ENCODE results near the gene SLC7A8.

The SLC7A8 gene

GRCh38 chr14:23093104-23093503 lies 90.4 kb downstream of the SLC7A8 start:
- no peak for DNase-seq

DNA sequence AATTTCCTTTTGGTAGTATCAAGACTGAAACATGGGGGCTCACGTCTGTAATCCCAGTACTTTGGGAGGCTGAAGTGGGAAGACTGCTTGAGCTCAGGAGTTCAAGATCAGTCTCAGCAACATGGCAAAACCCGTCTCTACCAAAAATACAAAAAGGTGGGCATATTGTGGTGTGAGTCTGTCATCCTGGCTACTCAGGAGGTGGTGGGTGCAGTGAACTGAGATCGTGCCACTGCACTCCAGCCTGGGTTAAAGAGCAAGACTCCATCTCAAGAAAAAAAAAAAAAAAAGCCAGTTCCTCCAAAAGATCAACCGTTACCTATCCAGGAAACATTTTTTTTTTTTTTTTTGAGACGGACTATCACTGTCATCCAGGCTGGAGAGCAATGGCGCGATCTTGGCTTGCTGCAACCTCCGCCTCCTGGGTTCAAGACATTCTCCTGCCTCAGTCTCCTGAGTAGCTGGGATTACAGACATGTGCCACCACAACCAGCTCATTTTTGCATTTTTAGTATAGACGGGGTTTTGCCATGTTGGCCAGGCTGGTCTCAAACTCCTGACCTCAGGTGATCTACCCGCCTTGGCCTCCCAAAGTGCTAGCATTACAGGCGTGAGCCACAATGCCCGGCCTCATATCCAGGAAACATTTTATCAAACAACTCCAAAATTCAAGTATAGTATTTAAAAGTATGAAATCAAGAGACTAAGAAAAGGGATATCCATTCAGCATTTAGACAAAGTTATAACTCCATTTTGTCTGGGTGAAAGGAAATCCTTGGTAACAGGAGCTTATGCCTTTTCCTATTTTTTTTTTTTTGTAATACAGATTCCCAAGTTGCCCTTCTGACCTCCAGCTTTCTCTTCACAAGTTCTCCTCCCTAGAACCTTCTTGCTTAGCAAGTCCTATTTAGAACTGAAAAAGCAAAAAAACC lies 91.9 kb downstream of the SLC7A8 start:
- no peak for DNase-seq

- DNase-seq = no peak
Measured at GRCh38 chr14:23090254-23090636, 93.2 kb downstream of the SLC7A8 start.

DNA sequence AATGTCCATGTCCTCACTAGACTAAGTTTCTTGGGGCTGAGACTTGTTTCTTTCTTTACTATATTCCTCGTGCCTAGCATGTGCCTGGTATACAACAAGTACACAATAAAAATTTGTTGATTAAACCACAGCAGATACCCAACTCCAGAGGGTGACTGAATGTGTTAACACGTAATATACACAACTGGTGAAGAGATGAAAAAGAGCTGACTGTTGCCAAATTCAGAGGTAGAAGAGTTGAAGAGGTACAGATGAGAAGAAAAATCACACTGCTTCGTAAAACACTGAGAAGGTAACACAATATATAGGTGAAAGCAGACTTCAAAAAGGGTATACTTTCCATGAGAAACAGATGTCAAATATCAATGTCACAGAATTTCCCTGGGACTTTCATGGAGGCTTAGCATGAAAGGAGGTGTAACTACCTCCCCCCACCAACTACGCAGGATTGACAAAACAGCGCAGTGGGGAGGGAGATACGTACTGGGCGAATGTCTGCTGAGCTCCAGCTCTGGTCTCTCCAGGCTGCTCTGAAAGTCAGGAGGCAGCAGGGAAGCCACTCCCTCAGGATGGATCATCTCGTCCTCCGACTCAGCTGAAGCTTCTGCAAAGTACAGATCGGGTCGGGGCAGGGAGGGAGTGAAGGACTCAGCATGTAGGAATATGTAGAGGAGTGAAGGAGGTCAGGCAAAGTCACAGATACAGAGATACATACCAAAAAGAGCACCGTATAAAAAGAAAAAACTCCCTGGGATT lies 93.8 kb downstream of the SLC7A8 start:
- DNase-seq = no peak

GRCh38 chr14:23086565-23086964 lies 96.9 kb downstream of the SLC7A8 start:
- DNase-seq = no peak

DNA sequence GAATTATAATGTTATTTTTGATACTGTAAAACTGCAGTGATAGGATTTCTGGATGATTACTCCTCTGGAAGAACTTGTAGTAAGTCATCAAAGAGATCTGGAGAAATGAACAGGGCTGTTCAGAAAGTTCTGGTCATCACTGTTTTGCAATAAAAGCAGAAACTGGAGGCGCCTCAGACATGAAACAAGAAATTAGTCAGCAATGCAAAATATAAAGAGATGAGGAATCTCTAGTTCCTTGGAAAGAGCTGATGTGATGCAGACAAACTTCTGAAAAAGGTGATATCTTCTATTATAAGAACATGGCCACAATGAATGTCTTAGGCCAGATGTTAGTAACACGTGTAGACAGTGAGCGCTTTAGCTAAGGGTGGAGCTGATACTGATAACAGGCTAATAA lies 98.0 kb downstream of the SLC7A8 start:
- no peak for DNase-seq

DNA sequence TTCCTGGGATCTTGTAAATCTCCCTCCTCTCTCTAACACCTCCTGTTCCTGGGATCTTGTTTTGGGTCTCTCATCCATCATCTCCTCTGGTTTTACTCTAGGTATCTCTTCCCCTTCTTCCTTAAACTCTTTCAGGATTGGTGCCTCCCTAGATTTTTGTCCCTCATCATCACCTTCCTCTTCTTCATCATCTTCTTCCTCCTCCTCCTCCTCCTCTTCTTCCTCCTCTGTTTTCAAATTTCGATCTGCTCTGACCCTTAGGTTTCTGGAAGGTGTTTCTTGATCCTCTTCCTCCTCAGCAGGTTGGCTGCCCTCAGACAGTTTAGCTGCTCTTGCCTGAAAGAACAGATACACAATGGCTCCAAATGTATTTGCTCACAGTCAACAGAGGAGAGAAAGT lies 103.0 kb downstream of the SLC7A8 start:
- no peak for DNase-seq

DNA sequence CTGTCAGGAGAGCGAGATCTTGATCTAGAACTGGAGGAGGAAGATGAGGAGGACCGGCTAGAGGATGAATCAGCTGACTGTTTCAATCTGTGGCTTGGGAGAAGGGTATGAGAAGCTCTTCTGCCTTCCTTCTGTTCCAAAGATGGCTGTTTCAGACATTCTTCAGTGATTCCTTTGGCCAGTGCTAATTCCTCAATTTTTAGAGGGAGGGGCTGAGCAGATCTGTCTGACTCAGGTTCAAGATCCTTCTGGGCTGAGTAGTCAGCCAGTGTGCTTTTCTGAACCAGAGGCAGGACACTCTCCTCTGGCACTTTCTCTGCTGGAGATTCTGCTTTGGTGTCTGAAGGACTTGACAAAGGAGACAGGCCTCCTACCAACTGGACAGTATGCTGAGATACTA lies 103.7 kb downstream of the SLC7A8 start:
- no peak for DNase-seq

GRCh38 chr14:23078692-23079116 lies 104.8 kb downstream of the SLC7A8 start:
- DNase-seq = no peak

- DNase-seq = no peak
Measured at GRCh38 chr14:23077962-23078361, 105.5 kb downstream of the SLC7A8 start.

DNA sequence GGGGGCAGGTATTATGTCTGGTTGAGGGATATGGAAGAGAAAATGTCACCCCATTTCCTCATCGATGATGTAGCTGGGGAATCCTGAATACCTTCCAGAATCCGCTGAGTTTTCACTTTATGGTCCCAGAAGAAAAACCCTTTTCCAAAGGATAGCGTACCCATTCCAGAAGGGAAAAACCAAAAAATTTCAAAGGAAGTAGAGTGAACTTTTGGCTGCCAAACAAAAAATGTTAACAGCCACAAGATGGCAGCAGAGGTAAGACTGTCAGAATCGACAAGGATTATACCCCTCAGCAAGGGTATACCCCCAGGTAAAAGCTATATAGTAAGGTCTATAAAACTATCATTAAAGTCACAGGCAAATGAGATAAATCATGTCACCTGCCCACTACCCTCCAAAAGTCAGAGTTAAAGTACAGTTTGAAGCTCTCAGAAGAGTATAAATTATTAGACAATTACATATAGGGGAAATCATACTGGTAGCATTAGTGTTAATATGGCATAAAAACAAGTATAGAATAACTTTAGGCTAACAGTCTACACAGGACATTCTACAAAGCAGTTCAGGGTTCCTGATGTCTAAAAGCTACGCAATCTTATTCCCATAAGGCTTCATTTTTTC lies 106.6 kb downstream of the SLC7A8 start:
- DNase-seq = peak; percentile 44
